H1 (cell line): ENCODE data around the gene TMED9.

Experiments used
- ATF3 ChIP-seq: IDR thresholded peaks from 2 replicates; pipeline ENCODE4 v1.6.1; 2011; ENCODE audit warnings: low read depth, mild to moderate bottlenecking, low read length; ENCODE audit not compliant: insufficient read depth
- EP300 ChIP-seq, 2 experiments: IDR thresholded peaks; 1 replicate in 1 of 2; 2 replicates in 1 of 2; pipeline ENCODE4 v1.6.1; 2011 to 2012; ENCODE audit warnings: low read depth in 2 of 2, low read length in 2 of 2, mild to moderate bottlenecking in 2 of 2, borderline replicate concordance in 1 of 2, inconsistent platforms in 1 of 2, moderate library complexity in 1 of 2
- EZH2 ChIP-seq: fragments of 200-600 bp; sonication (generic); IDR thresholded peaks from 2 replicates; pipeline ENCODE4 v1.7.1; 2012; ENCODE audit warnings: low read depth, mild to moderate bottlenecking, moderate library complexity, low read length, inconsistent platforms; ENCODE audit not compliant: severe bottlenecking
- JUND ChIP-seq: IDR thresholded peaks from 2 replicates; pipeline ENCODE4 v1.6.1; 2011; ENCODE audit warnings: mild to moderate bottlenecking, improper control_type of control experiment, low read length
- POLR2A ChIP-seq, 2 experiments: IDR thresholded peaks; 1 replicate in 1 of 2; 2 replicates in 1 of 2; pipeline ENCODE4 v1.6.1; 2011; ENCODE audit warnings: low read depth in 2 of 2, low read length in 2 of 2, mild to moderate bottlenecking in 2 of 2; ENCODE audit errors: control extremely low read depth in 1 of 2
- RAD21 ChIP-seq, 2 experiments: IDR thresholded peaks in 1 of 2; conservative IDR thresholded peaks in 1 of 2; 2 replicates each; pipeline ENCODE4 v1.6.1; 2011; ENCODE audit warnings: low read depth in 2 of 2, low read length in 2 of 2, improper control_type of control experiment in 1 of 2, inconsistent platforms in 1 of 2, mild to moderate bottlenecking in 1 of 2, moderate library complexity in 1 of 2
- USF2 ChIP-seq: IDR thresholded peaks from 2 replicates; pipeline ENCODE4 v1.6.1; 2011; ENCODE audit warnings: low read length, improper control_type of control experiment
- TF ChIP-seq, protein P1 (sequence below), 3 experiments: IDR thresholded peaks; 1 replicate in 2 of 3; 2 replicates in 1 of 3; pipeline versions ENCODE4 v1.5.1 to v1.6.1; 2011; ENCODE audit warnings: low read length in 3 of 3, mild to moderate bottlenecking in 3 of 3, inconsistent platforms in 2 of 3, low read depth in 1 of 3, moderate library complexity in 1 of 3; ENCODE audit not compliant: insufficient read depth in 1 of 3; ENCODE audit errors: control extremely low read depth in 1 of 3

- TF ChIP-seq, protein P1, sequence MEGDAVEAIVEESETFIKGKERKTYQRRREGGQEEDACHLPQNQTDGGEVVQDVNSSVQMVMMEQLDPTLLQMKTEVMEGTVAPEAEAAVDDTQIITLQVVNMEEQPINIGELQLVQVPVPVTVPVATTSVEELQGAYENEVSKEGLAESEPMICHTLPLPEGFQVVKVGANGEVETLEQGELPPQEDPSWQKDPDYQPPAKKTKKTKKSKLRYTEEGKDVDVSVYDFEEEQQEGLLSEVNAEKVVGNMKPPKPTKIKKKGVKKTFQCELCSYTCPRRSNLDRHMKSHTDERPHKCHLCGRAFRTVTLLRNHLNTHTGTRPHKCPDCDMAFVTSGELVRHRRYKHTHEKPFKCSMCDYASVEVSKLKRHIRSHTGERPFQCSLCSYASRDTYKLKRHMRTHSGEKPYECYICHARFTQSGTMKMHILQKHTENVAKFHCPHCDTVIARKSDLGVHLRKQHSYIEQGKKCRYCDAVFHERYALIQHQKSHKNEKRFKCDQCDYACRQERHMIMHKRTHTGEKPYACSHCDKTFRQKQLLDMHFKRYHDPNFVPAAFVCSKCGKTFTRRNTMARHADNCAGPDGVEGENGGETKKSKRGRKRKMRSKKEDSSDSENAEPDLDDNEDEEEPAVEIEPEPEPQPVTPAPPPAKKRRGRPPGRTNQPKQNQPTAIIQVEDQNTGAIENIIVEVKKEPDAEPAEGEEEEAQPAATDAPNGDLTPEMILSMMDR (IDR thresholded peaks at IDR 0.05; ENCODE audit: control extremely low read depth in 1 of 3, insufficient read depth in 1 of 3, low read depth in 1 of 3, low read length in 3 of 3): no peak
- TF ChIP-seq EZH2: no peak
- no peak for TF ChIP-seq ATF3
- no peak for TF ChIP-seq POLR2A (IDR thresholded peaks at IDR 0.05; ENCODE audit: control extremely low read depth in 1 of 2, low read depth in 2 of 2, low read length in 2 of 2)
- no peak for TF ChIP-seq RAD21 (IDR thresholded peaks at IDR 0.05 in 1 of 2, conservative IDR thresholded peaks at IDR 0.05 in 1 of 2; ENCODE audit: low read depth in 2 of 2, low read length in 2 of 2)
- no peak for TF ChIP-seq USF2
- no peak for TF ChIP-seq EP300 (IDR thresholded peaks at IDR 0.05; ENCODE audit: borderline replicate concordance in 1 of 2, low read depth in 2 of 2, low read length in 2 of 2)
- no peak for TF ChIP-seq JUND
Measured at GRCh38 chr5:177608243-177609075, 16.5 kb downstream of the TMED9 start.
